Neutrophil (primary cell): ENCODE data around the gene PTPRN2.
"Not testable (repeated sequence)": the region's sequence is repeated elsewhere in the genome, so short reads cannot be mapped to it uniquely, and the experiment has no call there.

ENCODE experiments used
- H3K27ac ChIP-seq: fragments of 200-600 bp; sonication (generic); 2 replicates; pipeline ENCODE4 v1.5.1; 2016; ENCODE audit warnings: mild to moderate bottlenecking, moderate library complexity
- H3K27me3 ChIP-seq: fragments of 200-600 bp; sonication (generic); 2 replicates; pipeline ENCODE4 v1.6.0; 2016; ENCODE audit warnings: mild to moderate bottlenecking
- H3K36me3 ChIP-seq: fragments of 200-600 bp; sonication (generic); 2 replicates; pipeline ENCODE4 v1.5.1; 2017
- H3K4me1 ChIP-seq, 2 experiments: fragments of 200-600 bp in 1 of 2; sonication (generic) in 1 of 2; 1 replicate in 1 of 2; 2 replicates in 1 of 2; pipeline versions ENCODE4 v1.5.1 to v1.6.1; 2013 to 2016; ENCODE audit warnings: low read depth in 1 of 2, low read length in 1 of 2, mild to moderate bottlenecking in 1 of 2, moderate library complexity in 1 of 2; ENCODE audit not compliant: control insufficient read depth in 1 of 2, insufficient read depth in 1 of 2
- H3K4me3 ChIP-seq, 2 experiments: fragments of 200-600 bp in 1 of 2; sonication (generic) in 1 of 2; 1 replicate in 1 of 2; 2 replicates in 1 of 2; pipeline ENCODE4 v1.5.1; 2013 to 2016; ENCODE audit warnings: low read depth in 1 of 2, low read length in 1 of 2, mild to moderate bottlenecking in 1 of 2, moderate library complexity in 1 of 2
- H3K9me3 ChIP-seq: fragments of 200-600 bp; sonication (generic); 2 replicates; pipeline ENCODE4 v1.5.1; 2016
- TF ChIP-seq, protein P1 (sequence below): fragments of 200-600 bp; sonication (generic); IDR thresholded peaks from 2 replicates; pipeline ENCODE4 v1.5.1; 2016; ENCODE audit warnings: antibody characterized with exemption

PTPRN2 gene

DNA sequence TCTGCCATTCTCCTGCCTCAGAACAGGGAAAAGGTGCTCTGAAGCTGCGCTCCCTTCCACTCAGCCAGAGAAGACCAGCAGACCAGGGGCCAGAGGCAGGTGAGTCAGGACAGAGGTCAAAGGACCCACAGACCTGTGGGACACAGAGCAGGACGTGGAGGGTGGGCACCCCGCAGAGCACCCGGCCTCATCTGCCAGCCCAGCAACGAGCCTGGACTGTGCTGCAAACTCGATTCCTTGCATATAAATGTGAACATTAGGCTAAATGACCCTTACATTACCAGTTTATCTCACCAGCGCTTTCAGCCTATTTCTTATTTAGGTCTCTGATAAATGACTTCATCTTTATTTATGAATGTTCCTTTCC lies 50.1 kb downstream of the PTPRN2 start:
- TF ChIP-seq, protein P1, sequence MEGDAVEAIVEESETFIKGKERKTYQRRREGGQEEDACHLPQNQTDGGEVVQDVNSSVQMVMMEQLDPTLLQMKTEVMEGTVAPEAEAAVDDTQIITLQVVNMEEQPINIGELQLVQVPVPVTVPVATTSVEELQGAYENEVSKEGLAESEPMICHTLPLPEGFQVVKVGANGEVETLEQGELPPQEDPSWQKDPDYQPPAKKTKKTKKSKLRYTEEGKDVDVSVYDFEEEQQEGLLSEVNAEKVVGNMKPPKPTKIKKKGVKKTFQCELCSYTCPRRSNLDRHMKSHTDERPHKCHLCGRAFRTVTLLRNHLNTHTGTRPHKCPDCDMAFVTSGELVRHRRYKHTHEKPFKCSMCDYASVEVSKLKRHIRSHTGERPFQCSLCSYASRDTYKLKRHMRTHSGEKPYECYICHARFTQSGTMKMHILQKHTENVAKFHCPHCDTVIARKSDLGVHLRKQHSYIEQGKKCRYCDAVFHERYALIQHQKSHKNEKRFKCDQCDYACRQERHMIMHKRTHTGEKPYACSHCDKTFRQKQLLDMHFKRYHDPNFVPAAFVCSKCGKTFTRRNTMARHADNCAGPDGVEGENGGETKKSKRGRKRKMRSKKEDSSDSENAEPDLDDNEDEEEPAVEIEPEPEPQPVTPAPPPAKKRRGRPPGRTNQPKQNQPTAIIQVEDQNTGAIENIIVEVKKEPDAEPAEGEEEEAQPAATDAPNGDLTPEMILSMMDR = no peak
- H3K9me3 ChIP-seq = no peaks in the 10 kb centered on the region
- H3K36me3 ChIP-seq = no peaks in the 10 kb centered on the region
- peaks cover 15 to 19% of the 10 kb centered on the region in 2 experiments for H3K4me1 ChIP-seq
- no peaks in the 10 kb centered on the region for H3K27me3 ChIP-seq
- no peak overlapping the region for H3K27ac ChIP-seq
- H3K4me3 ChIP-seq = no peak overlapping the region

DNA sequence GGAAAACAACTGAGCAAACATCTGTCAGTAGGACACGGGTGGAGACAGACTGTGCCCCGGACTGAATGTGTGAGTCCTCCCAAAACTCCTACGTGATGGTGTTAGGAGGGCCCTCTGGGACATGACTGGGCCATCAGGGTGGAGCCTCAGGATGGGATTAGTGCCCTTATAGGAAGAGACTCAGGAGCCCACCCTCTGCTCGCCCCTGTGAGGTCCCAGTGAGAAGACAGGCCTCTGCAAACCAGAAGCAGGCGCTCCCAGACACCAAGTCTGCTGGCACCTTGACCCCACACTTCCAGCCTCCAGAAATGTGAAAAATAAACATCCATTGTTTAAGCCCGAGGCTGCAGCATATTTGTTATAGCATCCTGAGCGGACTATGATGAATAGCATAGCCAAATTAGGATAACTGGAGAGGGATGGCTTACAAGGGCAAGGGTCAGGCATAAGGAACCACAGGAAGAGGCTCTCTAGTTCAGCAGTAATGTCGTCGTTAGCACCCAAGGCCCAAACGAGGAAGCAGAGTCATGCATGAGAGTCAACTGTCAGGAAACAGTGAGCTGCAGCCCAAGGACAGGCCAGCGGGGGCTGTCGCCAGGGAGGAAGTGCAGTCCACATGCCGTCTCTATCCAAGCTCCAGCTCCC lies 50.6 kb downstream of the PTPRN2 start:
- no peak overlapping the region for H3K4me3 ChIP-seq
- TF ChIP-seq, protein P1 = no peak
- peaks cover 13 to 14% of the 10 kb centered on the region in 2 experiments for H3K4me1 ChIP-seq
- H3K27me3 ChIP-seq = no peaks in the 10 kb centered on the region
- H3K9me3 ChIP-seq = no peaks in the 10 kb centered on the region
- no peak overlapping the region for H3K27ac ChIP-seq
- H3K36me3 ChIP-seq = no peaks in the 10 kb centered on the region

DNA sequence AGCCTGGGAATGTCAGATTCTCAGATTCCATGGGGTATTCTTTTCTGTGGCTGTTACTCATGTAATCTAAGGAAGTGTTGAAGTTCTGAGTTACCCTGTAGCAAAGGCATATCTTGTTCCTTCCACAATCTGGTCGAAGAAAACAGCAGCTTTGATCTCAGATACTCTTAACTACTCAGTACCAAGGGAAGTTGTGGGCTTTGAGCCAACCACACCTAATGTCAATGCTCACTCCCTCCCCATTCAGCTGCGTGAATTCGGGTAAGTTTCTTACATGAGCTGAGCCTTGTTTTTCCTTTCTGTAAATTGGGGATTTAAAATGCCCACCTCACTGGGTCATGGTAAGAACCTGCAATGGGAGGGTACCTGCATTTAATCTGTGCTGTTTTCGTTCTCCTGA lies 52.5 kb downstream of the PTPRN2 start:
- no peak overlapping the region for H3K4me3 ChIP-seq
- H3K27me3 ChIP-seq = peaks cover 5% of the 10 kb centered on the region
- H3K9me3 ChIP-seq = no peaks in the 10 kb centered on the region
- H3K4me1 ChIP-seq = no peaks in the 10 kb centered on the region
- H3K27ac ChIP-seq = no peak overlapping the region
- no peaks in the 10 kb centered on the region for H3K36me3 ChIP-seq
- TF ChIP-seq, protein P1 = no peak

DNA sequence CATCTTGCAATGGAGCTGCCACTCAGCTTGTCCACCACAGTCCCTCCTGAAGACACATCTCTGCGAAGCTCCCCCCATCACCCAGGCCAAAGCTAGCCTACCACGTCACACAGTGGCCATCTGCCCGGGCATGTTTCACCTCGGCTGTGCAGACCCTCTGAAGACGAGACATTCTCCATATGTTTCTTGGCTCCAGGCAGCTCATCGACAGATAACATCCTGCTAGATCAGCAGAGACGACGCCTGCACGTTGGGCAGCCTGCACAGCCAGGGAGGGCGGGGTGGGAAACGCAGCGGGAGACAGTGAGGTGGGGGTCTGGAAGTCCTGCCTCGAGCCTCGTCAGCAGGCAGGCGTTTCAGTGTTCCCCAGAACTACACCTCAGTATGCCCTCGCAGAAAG lies 53.0 kb downstream of the PTPRN2 start:
- H3K27ac ChIP-seq = no peak overlapping the region
- H3K4me1 ChIP-seq = no peaks in the 10 kb centered on the region
- no peaks in the 10 kb centered on the region for H3K9me3 ChIP-seq
- H3K4me3 ChIP-seq = no peak overlapping the region
- H3K27me3 ChIP-seq = peaks cover 5% of the 10 kb centered on the region
- no peaks in the 10 kb centered on the region for H3K36me3 ChIP-seq
- TF ChIP-seq, protein P1 = no peak

DNA sequence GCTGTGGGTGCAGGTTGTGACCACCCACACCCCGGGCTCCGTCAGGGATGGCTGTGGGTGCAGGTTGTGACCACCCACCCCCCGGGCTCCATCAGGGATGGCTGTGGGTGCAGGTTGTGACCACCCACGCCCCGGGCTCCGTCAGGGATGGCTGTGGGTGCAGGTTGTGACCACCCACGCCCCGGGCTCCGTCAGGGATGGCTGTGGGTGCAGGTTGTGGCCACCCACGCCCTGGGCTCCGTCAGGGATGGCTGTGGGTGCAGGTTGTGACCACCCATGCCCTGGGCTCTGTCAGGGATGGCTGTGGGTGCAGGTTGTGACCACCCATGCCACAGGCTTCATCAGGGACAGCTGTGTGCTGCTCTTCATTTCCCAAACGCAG lies 53.5 kb downstream of the PTPRN2 start:
- H3K9me3 ChIP-seq, H3K4me1 ChIP-seq, H3K27me3 ChIP-seq, H3K4me3 ChIP-seq, H3K27ac ChIP-seq, H3K36me3 ChIP-seq: not testable (repeated sequence)

DNA sequence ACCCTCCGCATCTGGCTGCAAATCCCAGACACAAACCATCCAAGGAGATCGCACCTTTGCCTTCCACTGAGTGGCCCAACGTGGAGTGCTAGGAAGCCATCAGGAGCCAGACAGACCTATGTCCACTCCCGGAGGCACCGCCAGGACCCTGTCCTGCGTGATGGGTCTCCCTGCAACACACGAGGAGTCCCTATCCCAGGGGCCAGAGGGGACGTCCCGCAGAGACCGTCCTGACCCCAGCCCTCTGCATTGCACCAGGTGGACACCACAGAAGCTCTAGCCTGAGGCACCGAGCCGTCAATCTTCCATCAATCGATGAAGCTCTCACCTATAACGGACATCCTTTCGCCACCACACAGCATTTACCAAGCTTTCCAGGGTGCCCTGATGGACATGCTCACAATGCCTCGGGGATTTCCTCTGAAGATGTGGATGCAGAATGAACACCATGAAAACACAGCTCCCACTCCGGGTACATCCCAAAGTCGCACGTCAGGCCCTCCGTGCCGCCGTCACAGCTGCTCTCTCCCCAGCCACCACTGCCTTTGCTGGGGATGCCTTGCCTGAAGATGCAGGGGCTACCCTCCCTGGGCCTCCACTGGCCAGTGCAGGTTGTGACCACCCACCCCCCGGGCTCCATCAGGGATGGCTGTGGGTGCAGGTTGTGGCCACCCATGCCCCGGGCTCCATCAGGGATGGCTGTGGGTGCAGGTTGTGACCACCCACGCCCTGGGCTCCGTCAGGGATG lies 54.1 kb downstream of the PTPRN2 start:
- TF ChIP-seq, protein P1 = no peak
- no peaks in the 10 kb centered on the region for H3K4me1 ChIP-seq
- H3K36me3 ChIP-seq = no peaks in the 10 kb centered on the region
- no peaks in the 10 kb centered on the region for H3K9me3 ChIP-seq
- peaks cover 5% of the 10 kb centered on the region for H3K27me3 ChIP-seq
- no peak overlapping the region for H3K27ac ChIP-seq
- H3K4me3 ChIP-seq = no peak overlapping the region
